Neutrophil (primary cell): ENCODE data around the gene HDHD2.

ENCODE experiments used
- H3K27ac ChIP-seq: fragments of 200-600 bp; sonication (generic); 2 replicates; pipeline ENCODE4 v1.5.1; 2016; ENCODE audit warnings: mild to moderate bottlenecking, moderate library complexity
- H3K27me3 ChIP-seq: fragments of 200-600 bp; sonication (generic); 2 replicates; pipeline ENCODE4 v1.6.0; 2016; ENCODE audit warnings: mild to moderate bottlenecking
- H3K36me3 ChIP-seq: fragments of 200-600 bp; sonication (generic); 2 replicates; pipeline ENCODE4 v1.5.1; 2017
- H3K4me1 ChIP-seq, 2 experiments: fragments of 200-600 bp in 1 of 2; sonication (generic) in 1 of 2; 1 replicate in 1 of 2; 2 replicates in 1 of 2; pipeline versions ENCODE4 v1.5.1 to v1.6.1; 2013 to 2016; ENCODE audit warnings: low read depth in 1 of 2, low read length in 1 of 2, mild to moderate bottlenecking in 1 of 2, moderate library complexity in 1 of 2; ENCODE audit not compliant: control insufficient read depth in 1 of 2, insufficient read depth in 1 of 2
- H3K4me3 ChIP-seq, 2 experiments: fragments of 200-600 bp in 1 of 2; sonication (generic) in 1 of 2; 1 replicate in 1 of 2; 2 replicates in 1 of 2; pipeline ENCODE4 v1.5.1; 2013 to 2016; ENCODE audit warnings: low read depth in 1 of 2, low read length in 1 of 2, mild to moderate bottlenecking in 1 of 2, moderate library complexity in 1 of 2
- H3K9me3 ChIP-seq: fragments of 200-600 bp; sonication (generic); 2 replicates; pipeline ENCODE4 v1.5.1; 2016
- CTCF ChIP-seq: fragments of 200-600 bp; sonication (generic); IDR thresholded peaks from 2 replicates; pipeline ENCODE4 v1.5.1; 2016; ENCODE audit warnings: antibody characterized with exemption

Gene HDHD2

GRCh38 chr18:47143153-47143552 is 7.1 kb downstream of the HDHD2 start:
- TF ChIP-seq CTCF, result no peak
- Histone ChIP-seq H3K4me1 (no peaks in the 10 kb centered on the region), H3K36me3 (no peaks in the 10 kb centered on the region), H3K27ac (no peak overlapping the region), H3K27me3 (no peaks in the 10 kb centered on the region), H3K4me3 (no peak overlapping the region), H3K9me3 (no peaks in the 10 kb centered on the region)

DNA sequence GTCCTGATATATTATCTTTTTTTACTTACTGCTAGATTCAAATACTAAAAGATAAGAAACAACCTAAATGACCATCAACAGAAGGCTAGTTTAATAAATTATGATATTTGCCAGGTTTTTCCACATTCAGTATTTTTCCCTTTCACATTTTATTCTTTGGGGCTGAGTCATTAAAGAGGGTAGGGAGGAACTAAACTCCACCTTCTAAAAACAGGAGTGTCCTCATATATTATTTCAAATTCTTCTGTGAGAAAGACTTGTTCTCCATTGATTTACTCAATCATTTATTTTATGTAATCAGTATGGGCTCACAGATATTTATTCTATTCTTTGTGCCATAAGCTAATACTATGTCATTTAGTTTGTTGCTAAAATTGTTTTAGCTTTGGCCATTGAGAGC is 9.0 kb downstream of the HDHD2 start:
- no peak overlapping the region for H3K27ac ChIP-seq
- H3K4me1 ChIP-seq, result no peaks in the 10 kb centered on the region
- no peak for TF ChIP-seq CTCF
- H3K4me3 ChIP-seq, result no peak overlapping the region
- H3K27me3 ChIP-seq, result no peaks in the 10 kb centered on the region
- no peaks in the 10 kb centered on the region for H3K9me3 ChIP-seq
- peaks cover under 1% of the 10 kb centered on the region for H3K36me3 ChIP-seq

DNA sequence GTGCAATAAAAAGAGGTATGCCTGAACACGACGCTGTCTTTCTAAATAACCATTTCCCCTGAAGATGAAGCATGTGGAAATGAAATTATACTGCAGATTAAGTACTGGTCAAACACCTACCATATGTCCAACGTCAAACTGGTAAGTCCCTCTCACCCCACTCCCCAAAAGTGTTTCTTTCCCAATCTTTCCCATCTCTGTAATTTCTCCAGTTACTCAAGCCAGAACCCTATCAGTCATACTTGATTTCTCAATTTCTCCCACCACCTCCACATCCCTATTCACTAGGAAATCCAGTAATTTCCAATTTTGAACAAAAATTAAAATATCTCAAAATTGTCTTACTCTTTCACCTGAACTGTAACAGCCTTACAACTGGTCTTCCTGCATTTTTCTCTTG is 29.2 kb downstream of the HDHD2 start:
- Histone ChIP-seq H3K4me3 (no peak overlapping the region), H3K27me3 (no peaks in the 10 kb centered on the region), H3K4me1 (peaks cover 0 to 14% of the 10 kb centered on the region in 2 experiments), H3K9me3 (no peaks in the 10 kb centered on the region), H3K36me3 (peaks cover 5% of the 10 kb centered on the region), H3K27ac (no peak overlapping the region)
- no peak for TF ChIP-seq CTCF

- Histone ChIP-seq H3K36me3 (peaks cover 5% of the 10 kb centered on the region), H3K4me1 (peaks cover 0 to 14% of the 10 kb centered on the region in 2 experiments), H3K4me3 (no peak overlapping the region), H3K27ac (no peak overlapping the region), H3K9me3 (no peaks in the 10 kb centered on the region), H3K27me3 (no peaks in the 10 kb centered on the region)
- TF ChIP-seq CTCF, result no peak
Observed at GRCh38 chr18:47120428-47120827, 29.9 kb downstream of the HDHD2 start.

DNA sequence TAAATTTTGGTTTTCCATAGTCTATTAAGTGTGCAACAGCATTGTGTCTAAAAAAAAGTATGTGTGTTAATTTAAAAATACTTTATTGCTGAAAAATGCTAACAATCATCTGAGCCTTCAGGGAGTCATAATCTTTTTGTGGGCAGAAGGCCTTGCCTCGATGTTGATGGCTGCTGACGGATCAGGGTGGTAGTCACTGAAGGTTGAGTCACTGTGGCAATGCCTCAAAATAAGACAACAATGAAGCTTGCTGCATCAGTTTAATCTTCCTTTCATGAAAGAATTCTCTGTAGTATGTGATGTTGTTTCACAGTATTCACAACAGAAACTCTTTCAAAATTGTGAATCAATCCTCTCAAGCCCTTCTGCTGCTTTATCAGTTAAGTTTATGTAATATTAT is 31.3 kb downstream of the HDHD2 start:
- Histone ChIP-seq H3K4me3 (no peak overlapping the region), H3K9me3 (no peaks in the 10 kb centered on the region), H3K27ac (no peak overlapping the region), H3K4me1 (peaks cover 0 to 14% of the 10 kb centered on the region in 2 experiments), H3K36me3 (peaks cover 17% of the 10 kb centered on the region), H3K27me3 (no peaks in the 10 kb centered on the region)
- TF ChIP-seq CTCF, result no peak

DNA sequence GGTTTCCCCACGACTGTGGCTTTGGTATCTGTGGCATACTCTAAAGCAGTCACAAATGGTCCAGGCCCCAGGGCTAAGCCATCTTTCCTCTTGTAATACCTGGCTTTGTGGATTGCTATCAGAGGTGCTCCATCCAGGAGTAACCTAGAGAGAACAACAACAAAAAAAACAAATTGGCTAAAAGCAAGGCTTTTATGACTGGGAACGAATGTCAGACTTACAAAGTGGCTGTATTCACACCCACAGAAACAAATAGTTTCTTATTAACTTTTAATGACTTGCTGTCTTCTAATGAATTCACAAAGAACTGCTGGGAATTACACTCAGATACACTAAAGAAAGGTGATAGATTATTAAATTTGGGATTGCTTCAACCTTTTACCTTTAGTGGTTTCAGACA is 35.1 kb downstream of the HDHD2 start:
- H3K4me3 ChIP-seq, result no peak overlapping the region
- peaks cover 52% of the 10 kb centered on the region for H3K36me3 ChIP-seq
- H3K27me3 ChIP-seq, result no peaks in the 10 kb centered on the region
- no peak overlapping the region for H3K27ac ChIP-seq
- H3K9me3 ChIP-seq, result no peaks in the 10 kb centered on the region
- no peak for TF ChIP-seq CTCF
- peaks cover 0 to 7% of the 10 kb centered on the region in 2 experiments for H3K4me1 ChIP-seq
